ENCODE data around the gene TMEM200A. TPM values are rescaled to one million over a fixed set of nuclear protein-coding genes. Genes with fewer than 3 reads are reported as not detected.

The TMEM200A gene
- total RNA-seq, 1 donor from 2014 or later = 18.4 TPM

DNA sequence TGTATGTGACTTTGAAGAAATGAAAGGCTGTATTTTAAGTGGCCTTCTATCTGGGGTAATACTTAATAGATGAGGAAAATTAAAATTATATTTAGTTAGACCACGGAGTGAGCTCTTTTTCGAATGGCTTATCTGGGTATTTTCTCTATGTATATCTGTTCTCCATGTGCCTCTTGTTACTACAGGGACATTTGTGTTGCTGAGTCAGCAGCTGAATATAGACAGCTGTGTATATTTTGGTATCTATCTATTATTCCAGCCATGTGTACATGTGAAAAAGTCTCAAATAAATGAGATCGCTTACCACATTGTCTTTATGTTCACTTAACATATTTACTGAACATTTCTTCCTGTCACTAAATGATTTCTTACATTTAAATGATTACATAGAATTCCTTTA lies 57.2 kb downstream of the TMEM200A start:
- H3K27ac Mint-ChIP-seq = no peak overlapping the region
- H3K36me3 Mint-ChIP-seq = peaks cover 4% of the 10 kb centered on the region
- no peak for DNase-seq (ENCODE audit: extremely low spot score, unreplicated experiment)
- no peak overlapping the region for H3K4me3 Mint-ChIP-seq
- peaks cover 5% of the 10 kb centered on the region for H3K4me1 Mint-ChIP-seq (ENCODE audit: unreplicated experiment)
- H3K27me3 Mint-ChIP-seq = no peaks in the 10 kb centered on the region
- H3K9me3 Mint-ChIP-seq = no peaks in the 10 kb centered on the region
- TF ChIP-seq, protein P1, sequence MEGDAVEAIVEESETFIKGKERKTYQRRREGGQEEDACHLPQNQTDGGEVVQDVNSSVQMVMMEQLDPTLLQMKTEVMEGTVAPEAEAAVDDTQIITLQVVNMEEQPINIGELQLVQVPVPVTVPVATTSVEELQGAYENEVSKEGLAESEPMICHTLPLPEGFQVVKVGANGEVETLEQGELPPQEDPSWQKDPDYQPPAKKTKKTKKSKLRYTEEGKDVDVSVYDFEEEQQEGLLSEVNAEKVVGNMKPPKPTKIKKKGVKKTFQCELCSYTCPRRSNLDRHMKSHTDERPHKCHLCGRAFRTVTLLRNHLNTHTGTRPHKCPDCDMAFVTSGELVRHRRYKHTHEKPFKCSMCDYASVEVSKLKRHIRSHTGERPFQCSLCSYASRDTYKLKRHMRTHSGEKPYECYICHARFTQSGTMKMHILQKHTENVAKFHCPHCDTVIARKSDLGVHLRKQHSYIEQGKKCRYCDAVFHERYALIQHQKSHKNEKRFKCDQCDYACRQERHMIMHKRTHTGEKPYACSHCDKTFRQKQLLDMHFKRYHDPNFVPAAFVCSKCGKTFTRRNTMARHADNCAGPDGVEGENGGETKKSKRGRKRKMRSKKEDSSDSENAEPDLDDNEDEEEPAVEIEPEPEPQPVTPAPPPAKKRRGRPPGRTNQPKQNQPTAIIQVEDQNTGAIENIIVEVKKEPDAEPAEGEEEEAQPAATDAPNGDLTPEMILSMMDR (conservative IDR thresholded peaks at IDR 0.05) = no peak

DNA sequence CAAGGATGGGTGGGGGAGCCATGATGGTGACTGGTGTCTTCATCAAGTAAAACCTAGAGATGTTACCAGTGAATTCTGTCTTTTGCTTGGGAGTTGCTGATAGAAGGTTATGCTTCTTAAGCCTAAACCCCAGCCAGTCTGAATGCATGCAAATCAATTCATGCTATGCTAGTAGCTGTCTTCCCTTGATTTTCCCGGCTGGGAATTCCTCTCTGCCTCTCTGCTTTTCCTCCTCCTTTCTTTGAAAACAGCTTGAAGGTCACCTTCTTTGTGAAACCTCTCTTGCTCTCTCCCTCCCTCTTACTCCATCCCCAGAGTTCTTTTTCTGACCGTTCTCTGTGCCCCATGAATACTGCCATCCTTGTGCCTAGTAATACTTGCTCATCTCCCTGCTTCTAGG lies 58.9 kb downstream of the TMEM200A start:
- peaks cover 4% of the 10 kb centered on the region for H3K36me3 Mint-ChIP-seq
- no peaks in the 10 kb centered on the region for H3K27me3 Mint-ChIP-seq
- H3K27ac Mint-ChIP-seq = no peak overlapping the region
- DNase-seq (ENCODE audit: extremely low spot score, unreplicated experiment) = no peak
- H3K4me1 Mint-ChIP-seq (ENCODE audit: unreplicated experiment) = peaks cover 5% of the 10 kb centered on the region
- H3K9me3 Mint-ChIP-seq = no peaks in the 10 kb centered on the region
- TF ChIP-seq, protein P1 (conservative IDR thresholded peaks at IDR 0.05) = no peak
- no peak overlapping the region for H3K4me3 Mint-ChIP-seq

GRCh38 chr6:130425537-130425936 lies 59.7 kb downstream of the TMEM200A start:
- DNase-seq (ENCODE audit: extremely low spot score, unreplicated experiment) = no peak
- Mint-ChIP-seq H3K27ac (no peak overlapping the region), H3K9me3 (no peaks in the 10 kb centered on the region), H3K4me1 (ENCODE audit: unreplicated experiment) (peaks cover 5% of the 10 kb centered on the region), H3K36me3 (peaks cover 4% of the 10 kb centered on the region), H3K27me3 (no peaks in the 10 kb centered on the region), H3K4me3 (no peak overlapping the region)
- TF ChIP-seq, protein P1 (conservative IDR thresholded peaks at IDR 0.05) = no peak

DNA sequence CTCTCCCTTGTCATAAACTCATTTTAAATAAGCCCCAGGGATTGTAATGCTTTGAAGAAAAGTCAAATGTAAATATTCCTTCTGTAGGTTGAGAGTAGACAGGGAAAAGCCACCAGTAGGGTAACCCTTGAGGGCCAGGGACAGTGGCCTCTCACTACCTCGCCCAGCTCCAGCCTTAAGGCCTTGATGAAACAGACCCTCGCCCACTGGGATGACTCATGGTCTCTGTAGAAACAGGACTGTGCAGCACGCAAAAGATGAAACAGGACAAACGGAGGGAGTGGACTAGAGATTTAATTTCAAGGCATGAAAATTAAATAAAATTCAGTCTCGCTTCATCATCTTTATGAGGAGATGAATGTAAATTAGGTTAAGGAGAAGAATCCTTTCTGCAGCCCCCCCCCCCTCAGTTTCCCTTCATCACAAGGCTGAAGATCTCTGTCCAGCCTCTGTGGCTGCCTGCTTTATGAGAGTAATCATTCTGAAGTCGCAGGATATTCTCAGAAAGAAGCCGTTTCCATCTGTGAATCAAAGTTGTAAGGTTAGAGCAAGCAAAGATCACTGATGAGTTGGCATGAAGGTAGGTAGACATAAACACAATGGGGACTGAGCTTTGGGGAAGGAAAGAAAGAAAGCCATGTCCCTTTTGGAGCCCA lies 60.4 kb downstream of the TMEM200A start:
- Mint-ChIP-seq H3K27me3 (no peaks in the 10 kb centered on the region), H3K36me3 (peaks cover 4% of the 10 kb centered on the region), H3K4me3 (no peak overlapping the region), H3K4me1 (ENCODE audit: unreplicated experiment) (peaks cover 5% of the 10 kb centered on the region), H3K27ac (no peak overlapping the region), H3K9me3 (no peaks in the 10 kb centered on the region)
- DNase-seq (ENCODE audit: extremely low spot score, unreplicated experiment) = no peak
- TF ChIP-seq, protein P1 (conservative IDR thresholded peaks at IDR 0.05) = no peak

DNA sequence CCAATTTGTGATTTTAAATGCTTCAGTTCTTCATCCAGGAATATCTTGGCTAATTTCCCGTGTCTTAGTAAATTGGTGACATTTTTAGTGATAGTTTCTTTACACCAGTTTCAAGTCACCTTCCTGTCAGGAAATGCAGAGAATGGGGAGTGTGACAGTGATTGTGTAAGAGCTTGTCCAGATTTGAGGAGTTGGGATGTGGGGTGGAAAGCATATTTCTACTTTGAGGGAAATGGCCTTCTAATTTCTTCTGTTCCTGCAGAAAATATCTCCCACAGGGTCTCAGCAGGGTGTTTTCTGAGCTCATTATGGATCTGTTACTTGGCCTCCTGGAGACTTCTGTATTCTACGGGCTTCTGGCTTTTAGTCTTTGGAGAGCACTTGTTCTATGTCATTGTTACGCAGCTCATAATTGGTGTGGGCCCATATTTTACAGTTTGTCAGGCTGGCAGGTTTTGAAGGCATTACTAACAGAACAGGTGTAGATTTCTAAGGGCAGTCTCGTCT lies 65.6 kb downstream of the TMEM200A start:
- no peaks in the 10 kb centered on the region for H3K36me3 Mint-ChIP-seq
- no peak overlapping the region for H3K27ac Mint-ChIP-seq
- H3K4me3 Mint-ChIP-seq = no peak overlapping the region
- H3K4me1 Mint-ChIP-seq (ENCODE audit: unreplicated experiment) = no peaks in the 10 kb centered on the region
- no peak for DNase-seq (ENCODE audit: extremely low spot score, unreplicated experiment)
- TF ChIP-seq, protein P1 (conservative IDR thresholded peaks at IDR 0.05) = no peak
- no peaks in the 10 kb centered on the region for H3K27me3 Mint-ChIP-seq
- no peaks in the 10 kb centered on the region for H3K9me3 Mint-ChIP-seq
